PC-3 (cell line): ENCODE results near the gene ADGRD1. TPM values are rescaled to one million over a fixed set of nuclear protein-coding genes. Genes with fewer than 3 reads are reported as not detected.

Source experiments
- ATAC-seq: fragments of 200-7000 bp; cut with Tn5 transposase; 2 replicates; pipeline ENCODE4 v1.9.1; 2020; ENCODE audit warnings: mild to moderate bottlenecking, moderate library complexity
- BruUV-seq: library from RNA; stranded (reverse); fragments of 400-500 nt; replicated peaks from 2 replicates; lab custom pipeline; 2021; lab: Mats Ljungman, UMichigan
- CTCF ChIA-PET: fragments of 300-600 bp; sonication (Branson Sonifier 250); formaldehyde crosslinking; loops from one replicate; lab custom pipeline; 2022; ENCODE audit warnings: antibody characterized with exemption; lab: Charles Lee
- POLR2A ChIA-PET: fragments of 300-600 bp; sonication (Branson Sonifier 250); formaldehyde crosslinking; loops from one replicate; lab custom pipeline; 2022; ENCODE audit warnings: antibody characterized with exemption; ENCODE audit not compliant: unreplicated experiment; lab: Charles Lee
- DNase-seq: peaks from one replicate; pipeline ENCODE4 v3.0.0-alpha.2; 2015
- H2AFZ ChIP-seq: fragments of 300-600 bp; sonication (generic); 2 replicates; pipeline ENCODE4 v1.6.0; 2016; ENCODE audit warnings: antibody characterized with exemption, low read length
- H3F3A ChIP-seq: fragments of 300-600 bp; sonication (generic); one replicate; pipeline ENCODE4 v1.6.0; 2017; ENCODE audit warnings: antibody characterized with exemption, low read length, control low read depth, mild to moderate bottlenecking; ENCODE audit not compliant: unreplicated experiment
- H3K27ac ChIP-seq: fragments of 300-600 bp; sonication (generic); 2 replicates; pipeline ENCODE4 v1.5.1; 2016; ENCODE audit warnings: mild to moderate bottlenecking, low read length
- H3K27me3 ChIP-seq: fragments of 300-600 bp; sonication (generic); 2 replicates; pipeline ENCODE4 v1.6.1; 2016; ENCODE audit warnings: low read length, mixed read lengths
- H3K36me3 ChIP-seq: fragments of 300-600 bp; sonication (generic); 2 replicates; pipeline ENCODE4 v1.6.1; 2016; ENCODE audit warnings: low read depth, mixed run types, low read length, mixed read lengths
- H3K4me1 ChIP-seq: fragments of 300-600 bp; sonication (generic); 2 replicates; pipeline ENCODE4 v1.5.1; 2016; ENCODE audit warnings: low read length; ENCODE audit not compliant: insufficient read depth
- H3K4me2 ChIP-seq: fragments of 300-600 bp; sonication (generic); 2 replicates; pipeline ENCODE4 v1.6.0; 2016; ENCODE audit warnings: low read length
- H3K4me3 ChIP-seq: fragments of 300-600 bp; sonication (generic); 2 replicates; pipeline ENCODE4 v1.5.1; 2016; ENCODE audit warnings: mild to moderate bottlenecking, low read length, mixed read lengths
- H3K79me2 ChIP-seq: fragments of 300-600 bp; sonication (generic); 2 replicates; pipeline ENCODE4 v1.6.1; 2017; ENCODE audit warnings: low read length, mixed read lengths
- H3K9ac ChIP-seq: fragments of 300-600 bp; sonication (generic); 2 replicates; pipeline ENCODE4 v1.6.0; 2016; ENCODE audit warnings: mild to moderate bottlenecking, low read length
- H3K9me2 ChIP-seq: fragments of 300-600 bp; sonication (generic); replicated peaks from 2 replicates; pipeline ENCODE4 v1.6.1; 2016; ENCODE audit warnings: mixed run types, low read length, mixed read lengths
- H3K9me3 ChIP-seq: fragments of 300-600 bp; sonication (generic); 2 replicates; pipeline ENCODE4 v1.6.1; 2016; ENCODE audit warnings: low read length, mixed read lengths
- H4K20me1 ChIP-seq: fragments of 300-600 bp; sonication (generic); 2 replicates; pipeline ENCODE4 v1.6.1; 2016; ENCODE audit warnings: low read length, mixed read lengths
- CTCF ChIP-seq: fragments of 300-600 bp; sonication (generic); conservative IDR thresholded peaks from 2 replicates; pipeline ENCODE4 v1.5.1; 2017; ENCODE audit warnings: antibody characterized with exemption, low read depth, mild to moderate bottlenecking, low read length
- EZH2 ChIP-seq: fragments of 300-600 bp; sonication (generic); IDR thresholded peaks from one replicate; pipeline ENCODE4 v1.6.1; 2017; ENCODE audit warnings: antibody characterized with exemption, mild to moderate bottlenecking, low read length; ENCODE audit not compliant: unreplicated experiment
- EZH2phosphoT487 ChIP-seq: fragments of 300-600 bp; sonication (generic); IDR thresholded peaks from 2 replicates; pipeline ENCODE4 v1.6.1; 2018; ENCODE audit warnings: mild to moderate bottlenecking, antibody characterized with exemption, low read length, borderline replicate concordance
- intact Hi-C: fragments of 100-400 bp; cut with micrococcal nuclease; formaldehyde crosslinking; loops from 2 replicates; pipeline ENCODE4 v1.9.0; 2023
- total RNA-seq: library from RNA; depleted of rRNA; stranded (reverse); fragments of >200 nt; gene quantifications from 2 replicates; pipeline ENCODE4 v1.2.3, GENCODE V29; 2014

The ADGRD1 gene
- total RNA-seq, 1 experiment from 2014 or later = 0.18 TPM

- ChIA-PET POLR2A (no interaction called here), CTCF (no interaction called here)
- no peak overlapping the region for H3K4me3 ChIP-seq
- no peaks in the 10 kb centered on the region for H3K9me2 ChIP-seq
- no peaks in the 10 kb centered on the region for H3K36me3 ChIP-seq
- no peaks in the 10 kb centered on the region for H3K79me2 ChIP-seq
- H4K20me1 ChIP-seq = no peaks in the 10 kb centered on the region
- no peaks in the 10 kb centered on the region for H3F3A ChIP-seq
- no peak overlapping the region for H3K27ac ChIP-seq
- H3K27me3 ChIP-seq = peaks cover 95% of the 10 kb centered on the region
- TF ChIP-seq EZH2phosphoT487 (no peak), CTCF (no peak), EZH2 (no peak)
- H2AFZ ChIP-seq = no peak overlapping the region
- ATAC-seq (no peak), DNase-seq (no peak)
- peaks cover 6% of the 10 kb centered on the region; the same call in 1 of the 2 replicates for H3K9me3 ChIP-seq
- no peak overlapping the region for H3K4me2 ChIP-seq
- H3K4me1 ChIP-seq = no peaks in the 10 kb centered on the region
- BruUV-seq = no TSS peak
- intact Hi-C loops = no loop called here
- H3K9ac ChIP-seq = no peak overlapping the region
Measured at GRCh38 chr12:130987151-130987931, 33.6 kb downstream of the ADGRD1 start.

GRCh38 chr12:130988261-130988660, 34.6 kb downstream of the ADGRD1 start:
- CTCF ChIA-PET = no interaction called here
- BruUV-seq = no TSS peak
- peaks cover 95% of the 10 kb centered on the region for H3K27me3 ChIP-seq

More at GRCh38 chr12:130988261-130988660, 34.6 kb downstream of the ADGRD1 start:
- Histone ChIP-seq H3K79me2 (no peaks in the 10 kb centered on the region), H3K36me3 (no peaks in the 10 kb centered on the region), H3F3A (no peaks in the 10 kb centered on the region), H3K4me3 (no peak overlapping the region), H3K9me3 (peaks cover 6% of the 10 kb centered on the region; the same call in 1 of the 2 replicates), H3K9me2 (no peaks in the 10 kb centered on the region), H2AFZ (no peak overlapping the region), H3K9ac (no peak overlapping the region), H4K20me1 (no peaks in the 10 kb centered on the region), H3K4me1 (no peaks in the 10 kb centered on the region), H3K27ac (no peak overlapping the region), H3K4me2 (no peak overlapping the region)
- ATAC-seq (no peak), DNase-seq (no peak)
- POLR2A ChIA-PET = no interaction called here
- intact Hi-C loops = no loop called here
- TF ChIP-seq EZH2 (no peak), CTCF (no peak), EZH2phosphoT487 (no peak)
